ENCODE results near the gene THSD4. TPM values are rescaled to one million over a fixed set of nuclear protein-coding genes. Genes with fewer than 3 reads are reported as not detected.

Gene THSD4
- total and polyA plus RNA-seq, 2 donors (not counting 1 experiment from before 2014, with no cell fraction given): 43.1 to 95.5 TPM

DNA sequence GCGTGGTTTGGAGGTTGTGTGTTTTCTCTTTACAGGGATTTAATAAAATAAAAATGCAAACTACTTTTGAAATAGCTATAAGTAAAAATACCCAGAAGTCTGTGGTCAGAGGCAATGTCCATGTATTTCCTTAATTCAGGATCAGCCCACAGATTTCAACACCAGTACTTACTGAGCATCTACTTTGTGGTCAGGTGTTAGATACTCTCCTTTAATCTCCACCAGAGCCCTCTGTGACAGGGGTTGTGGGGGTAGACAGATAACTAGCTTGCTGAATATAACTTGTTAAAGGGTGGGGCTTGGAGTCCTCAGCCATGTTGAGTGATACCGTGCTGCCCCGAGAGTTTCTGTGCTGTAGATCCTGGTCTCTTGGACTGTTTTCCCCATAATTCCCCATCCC lies 451.0 kb downstream of the THSD4 start:
- H3K9ac ChIP-seq (ENCODE audit: insufficient read depth, low read length): no peak overlapping the region
- DNase-seq (ENCODE audit: low read depth in 2 of 2): no peak
- H3K4me3 ChIP-seq (replicated peaks in 1 of 4; ENCODE audit: control extremely low read depth in 1 of 4, insufficient read depth in 1 of 4, low read depth in 3 of 4, low read length in 4 of 4): no peak overlapping the region
- H3K4me1 ChIP-seq (ENCODE audit: control insufficient read depth, extremely low read depth, insufficient read depth, low read length): peaks cover 5% of the 10 kb centered on the region
- no peak overlapping the region for H2AFZ ChIP-seq (ENCODE audit: low read length)
- H3K27ac ChIP-seq (ENCODE audit: insufficient read depth, low read length): no peak overlapping the region
- no peaks in the 10 kb centered on the region for H4K20me1 ChIP-seq (ENCODE audit: control insufficient read depth, extremely low read depth, insufficient read depth, low read length)
- H3K27me3 ChIP-seq (ENCODE audit: control insufficient read depth, insufficient read depth, low read length): no peaks in the 10 kb centered on the region
- H3K4me2 ChIP-seq (ENCODE audit: extremely low read depth, insufficient read depth, low read length): no peak overlapping the region
- TF ChIP-seq EZH2 (IDR thresholded peaks at IDR 0.05; ENCODE audit: low read length, missing control alignments) (no peak), CTCF (conservative IDR thresholded peaks at IDR 0.05 in 1 of 2, IDR thresholded peaks at IDR 0.05 in 1 of 2; ENCODE audit: low read depth in 1 of 2, low read length in 2 of 2) (no peak)
- H3K79me2 ChIP-seq (ENCODE audit: control insufficient read depth, insufficient read depth, low read length): no peaks in the 10 kb centered on the region
- no peaks in the 10 kb centered on the region for H3K9me3 ChIP-seq (ENCODE audit: control insufficient read depth, insufficient read depth, low read depth, low read length)
- no peaks in the 10 kb centered on the region for H3K36me3 ChIP-seq (ENCODE audit: control insufficient read depth, insufficient read depth, low read length)

DNA sequence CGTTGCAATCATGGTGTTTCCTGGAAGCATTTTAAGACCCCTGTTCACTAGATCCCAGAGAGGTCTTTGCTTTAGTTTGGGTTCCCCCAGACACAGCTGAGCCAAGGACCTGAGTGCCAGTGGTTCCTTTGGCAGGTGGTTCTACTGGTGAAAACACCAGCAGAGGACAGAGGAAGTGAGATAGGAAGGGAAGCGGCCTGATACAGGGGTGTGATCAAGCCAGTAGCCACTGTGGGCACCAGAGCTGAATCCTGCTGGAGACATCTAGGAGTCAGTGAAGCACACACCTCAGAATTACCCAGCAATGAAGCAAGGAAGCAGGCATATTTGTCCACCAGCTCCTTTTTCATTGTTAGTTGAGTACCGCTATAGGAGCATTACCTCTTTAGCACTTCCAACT lies 451.9 kb downstream of the THSD4 start:
- no peaks in the 10 kb centered on the region for H3K27me3 ChIP-seq (ENCODE audit: control insufficient read depth, insufficient read depth, low read length)
- no peaks in the 10 kb centered on the region for H3K9me3 ChIP-seq (ENCODE audit: control insufficient read depth, insufficient read depth, low read depth, low read length)
- no peak overlapping the region for H3K9ac ChIP-seq (ENCODE audit: insufficient read depth, low read length)

GRCh38 chr15:71568227-71568626 lies 453.0 kb downstream of the THSD4 start:
- Histone ChIP-seq H3K79me2 (ENCODE audit: control insufficient read depth, insufficient read depth, low read length) (no peaks in the 10 kb centered on the region), H3K4me2 (ENCODE audit: extremely low read depth, insufficient read depth, low read length) (no peak overlapping the region), H3K9ac (ENCODE audit: insufficient read depth, low read length) (no peak overlapping the region), H4K20me1 (ENCODE audit: control insufficient read depth, extremely low read depth, insufficient read depth, low read length) (no peaks in the 10 kb centered on the region), H3K36me3 (ENCODE audit: control insufficient read depth, insufficient read depth, low read length) (no peaks in the 10 kb centered on the region), H2AFZ (ENCODE audit: low read length) (no peak overlapping the region), H3K4me1 (ENCODE audit: control insufficient read depth, extremely low read depth, insufficient read depth, low read length) (no peaks in the 10 kb centered on the region), H3K27me3 (ENCODE audit: control insufficient read depth, insufficient read depth, low read length) (no peaks in the 10 kb centered on the region), H3K4me3 (replicated peaks in 1 of 4; ENCODE audit: control extremely low read depth in 1 of 4, insufficient read depth in 1 of 4, low read depth in 3 of 4, low read length in 4 of 4) (no peak overlapping the region), H3K27ac (ENCODE audit: insufficient read depth, low read length) (no peak overlapping the region), H3K9me3 (ENCODE audit: control insufficient read depth, insufficient read depth, low read depth, low read length) (no peaks in the 10 kb centered on the region)
- DNase-seq (ENCODE audit: low read depth in 2 of 2): no peak
- no peak for TF ChIP-seq CTCF (conservative IDR thresholded peaks at IDR 0.05 in 1 of 2, IDR thresholded peaks at IDR 0.05 in 1 of 2; ENCODE audit: low read depth in 1 of 2, low read length in 2 of 2)
- no peak for TF ChIP-seq EZH2 (IDR thresholded peaks at IDR 0.05; ENCODE audit: low read length, missing control alignments)

More for the DNA sequence above, 451.9 kb downstream of the THSD4 start:
- no peaks in the 10 kb centered on the region for H3K36me3 ChIP-seq (ENCODE audit: control insufficient read depth, insufficient read depth, low read length)
- no peak overlapping the region for H3K4me2 ChIP-seq (ENCODE audit: extremely low read depth, insufficient read depth, low read length)
- no peak overlapping the region for H2AFZ ChIP-seq (ENCODE audit: low read length)
- peaks cover under 1% of the 10 kb centered on the region for H3K4me1 ChIP-seq (ENCODE audit: control insufficient read depth, extremely low read depth, insufficient read depth, low read length)
- no peak overlapping the region for H3K4me3 ChIP-seq (replicated peaks in 1 of 4; ENCODE audit: control extremely low read depth in 1 of 4, insufficient read depth in 1 of 4, low read depth in 3 of 4, low read length in 4 of 4)
- DNase-seq (ENCODE audit: low read depth in 2 of 2): no peak
- H3K27ac ChIP-seq (ENCODE audit: insufficient read depth, low read length): no peak overlapping the region
- no peaks in the 10 kb centered on the region for H4K20me1 ChIP-seq (ENCODE audit: control insufficient read depth, extremely low read depth, insufficient read depth, low read length)
- no peak for TF ChIP-seq CTCF (conservative IDR thresholded peaks at IDR 0.05 in 1 of 2, IDR thresholded peaks at IDR 0.05 in 1 of 2; ENCODE audit: low read depth in 1 of 2, low read length in 2 of 2)
- TF ChIP-seq EZH2 (IDR thresholded peaks at IDR 0.05; ENCODE audit: low read length, missing control alignments): no peak
- no peaks in the 10 kb centered on the region for H3K79me2 ChIP-seq (ENCODE audit: control insufficient read depth, insufficient read depth, low read length)

Data from fibroblast of lung (primary cell).